ENCODE data around the gene SEPTIN7. TPM values are rescaled to one million over a fixed set of nuclear protein-coding genes. Genes with fewer than 3 reads are reported as not detected.
A peak's percentile ranks its signal among the peaks of the same experiment; 100 is the strongest.

Gene SEPTIN7
- total and polyA plus RNA-seq, 2 of the 13 experiments (the other 11 are each of a cell fraction or from before 2014, with no cell fraction given): 103 to 129 TPM

DNA sequence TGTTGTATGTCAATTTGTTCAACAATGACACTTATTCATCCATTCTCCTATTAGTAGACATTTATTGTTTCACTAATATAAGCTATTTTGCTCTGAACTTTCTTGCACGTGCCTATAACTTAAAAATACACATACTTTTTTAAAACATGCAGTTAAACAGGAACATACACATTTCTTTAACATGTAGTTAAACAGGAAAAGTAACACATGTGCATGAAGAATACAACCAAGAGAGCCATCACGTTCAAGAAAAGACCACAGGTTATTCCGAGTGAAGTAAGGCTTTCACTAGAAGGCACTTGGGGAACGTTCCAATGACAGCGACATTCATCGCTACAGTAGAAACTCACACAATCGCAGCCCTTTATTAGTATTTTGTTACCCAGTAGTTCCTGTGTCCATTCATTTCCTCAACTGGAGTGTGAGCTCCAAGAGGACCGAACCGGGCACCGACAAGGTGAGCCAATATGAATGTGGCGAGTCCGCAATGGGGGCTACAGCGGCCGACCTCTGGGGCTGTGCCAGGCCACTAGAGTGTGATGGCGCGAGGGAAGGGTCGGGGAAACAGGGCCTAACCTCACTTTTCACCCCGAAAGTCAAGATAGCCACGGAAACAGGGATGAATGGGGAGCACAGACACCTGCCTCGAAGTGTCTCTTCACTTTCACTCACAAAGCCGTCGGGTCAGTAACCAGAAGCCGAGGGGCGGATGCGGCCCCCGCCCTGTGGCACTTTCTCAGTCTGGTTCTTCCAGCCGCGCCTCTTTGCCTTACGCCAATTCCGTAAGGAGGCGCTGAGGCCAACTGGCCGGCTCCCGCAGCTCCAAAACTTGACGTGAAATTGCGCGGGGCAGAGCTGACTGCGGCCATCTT lies 775 bp upstream of the SEPTIN7 start (continued):
- TF ChIP-seq, protein P1, sequence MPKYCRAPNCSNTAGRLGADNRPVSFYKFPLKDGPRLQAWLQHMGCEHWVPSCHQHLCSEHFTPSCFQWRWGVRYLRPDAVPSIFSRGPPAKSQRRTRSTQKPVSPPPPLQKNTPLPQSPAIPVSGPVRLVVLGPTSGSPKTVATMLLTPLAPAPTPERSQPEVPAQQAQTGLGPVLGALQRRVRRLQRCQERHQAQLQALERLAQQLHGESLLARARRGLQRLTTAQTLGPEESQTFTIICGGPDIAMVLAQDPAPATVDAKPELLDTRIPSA (CRISPR knock-in tag; IDR thresholded peaks at IDR 0.05; ENCODE audit: borderline replicate concordance): no peak; the same call in 1 of the 2 replicates
- TF ChIP-seq ZNF619 (CRISPR knock-in tag; IDR thresholded peaks at IDR 0.05): no peak; the same call in 1 of the 2 replicates
- TF ChIP-seq, protein P2, sequence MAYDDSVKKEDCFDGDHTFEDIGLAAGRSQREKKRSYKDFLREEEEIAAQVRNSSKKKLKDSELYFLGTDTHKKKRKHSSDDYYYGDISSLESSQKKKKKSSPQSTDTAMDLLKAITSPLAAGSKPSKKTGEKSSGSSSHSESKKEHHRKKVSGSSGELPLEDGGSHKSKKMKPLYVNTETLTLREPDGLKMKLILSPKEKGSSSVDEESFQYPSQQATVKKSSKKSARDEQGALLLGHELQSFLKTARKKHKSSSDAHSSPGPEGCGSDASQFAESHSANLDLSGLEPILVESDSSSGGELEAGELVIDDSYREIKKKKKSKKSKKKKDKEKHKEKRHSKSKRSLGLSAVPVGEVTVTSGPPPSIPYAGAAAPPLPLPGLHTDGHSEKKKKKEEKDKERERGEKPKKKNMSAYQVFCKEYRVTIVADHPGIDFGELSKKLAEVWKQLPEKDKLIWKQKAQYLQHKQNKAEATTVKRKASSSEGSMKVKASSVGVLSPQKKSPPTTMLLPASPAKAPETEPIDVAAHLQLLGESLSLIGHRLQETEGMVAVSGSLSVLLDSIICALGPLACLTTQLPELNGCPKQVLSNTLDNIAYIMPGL (CRISPR knock-in tag; IDR thresholded peaks at IDR 0.05; ENCODE audit: borderline replicate concordance in 1 of 2, low read depth in 1 of 2): peak in 1 of 2 experiments; percentile 11; a peak in 2 of 4 replicates
- TF ChIP-seq, protein P3, sequence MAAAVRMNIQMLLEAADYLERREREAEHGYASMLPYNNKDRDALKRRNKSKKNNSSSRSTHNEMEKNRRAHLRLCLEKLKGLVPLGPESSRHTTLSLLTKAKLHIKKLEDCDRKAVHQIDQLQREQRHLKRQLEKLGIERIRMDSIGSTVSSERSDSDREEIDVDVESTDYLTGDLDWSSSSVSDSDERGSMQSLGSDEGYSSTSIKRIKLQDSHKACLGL (CRISPR knock-in tag; IDR thresholded peaks at IDR 0.05): peak; percentile 18; the same call in 1 of the 2 replicates
- no peak for TF ChIP-seq ZNF773 (CRISPR knock-in tag; IDR thresholded peaks at IDR 0.05; ENCODE audit: borderline replicate concordance)
- TF ChIP-seq KMT2B (CRISPR knock-in tag; IDR thresholded peaks at IDR 0.05): no peak
- no peak for TF ChIP-seq ZNF839 (CRISPR knock-in tag; IDR thresholded peaks at IDR 0.05; ENCODE audit: borderline replicate concordance)
- no peak for TF ChIP-seq ZBTB1 (CRISPR knock-in tag; IDR thresholded peaks at IDR 0.05; ENCODE audit: borderline replicate concordance)
- TF ChIP-seq, protein P4, sequence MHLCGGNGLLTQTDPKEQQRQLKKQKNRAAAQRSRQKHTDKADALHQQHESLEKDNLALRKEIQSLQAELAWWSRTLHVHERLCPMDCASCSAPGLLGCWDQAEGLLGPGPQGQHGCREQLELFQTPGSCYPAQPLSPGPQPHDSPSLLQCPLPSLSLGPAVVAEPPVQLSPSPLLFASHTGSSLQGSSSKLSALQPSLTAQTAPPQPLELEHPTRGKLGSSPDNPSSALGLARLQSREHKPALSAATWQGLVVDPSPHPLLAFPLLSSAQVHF (CRISPR knock-in tag; IDR thresholded peaks at IDR 0.05): no peak
- TF ChIP-seq, protein P5, sequence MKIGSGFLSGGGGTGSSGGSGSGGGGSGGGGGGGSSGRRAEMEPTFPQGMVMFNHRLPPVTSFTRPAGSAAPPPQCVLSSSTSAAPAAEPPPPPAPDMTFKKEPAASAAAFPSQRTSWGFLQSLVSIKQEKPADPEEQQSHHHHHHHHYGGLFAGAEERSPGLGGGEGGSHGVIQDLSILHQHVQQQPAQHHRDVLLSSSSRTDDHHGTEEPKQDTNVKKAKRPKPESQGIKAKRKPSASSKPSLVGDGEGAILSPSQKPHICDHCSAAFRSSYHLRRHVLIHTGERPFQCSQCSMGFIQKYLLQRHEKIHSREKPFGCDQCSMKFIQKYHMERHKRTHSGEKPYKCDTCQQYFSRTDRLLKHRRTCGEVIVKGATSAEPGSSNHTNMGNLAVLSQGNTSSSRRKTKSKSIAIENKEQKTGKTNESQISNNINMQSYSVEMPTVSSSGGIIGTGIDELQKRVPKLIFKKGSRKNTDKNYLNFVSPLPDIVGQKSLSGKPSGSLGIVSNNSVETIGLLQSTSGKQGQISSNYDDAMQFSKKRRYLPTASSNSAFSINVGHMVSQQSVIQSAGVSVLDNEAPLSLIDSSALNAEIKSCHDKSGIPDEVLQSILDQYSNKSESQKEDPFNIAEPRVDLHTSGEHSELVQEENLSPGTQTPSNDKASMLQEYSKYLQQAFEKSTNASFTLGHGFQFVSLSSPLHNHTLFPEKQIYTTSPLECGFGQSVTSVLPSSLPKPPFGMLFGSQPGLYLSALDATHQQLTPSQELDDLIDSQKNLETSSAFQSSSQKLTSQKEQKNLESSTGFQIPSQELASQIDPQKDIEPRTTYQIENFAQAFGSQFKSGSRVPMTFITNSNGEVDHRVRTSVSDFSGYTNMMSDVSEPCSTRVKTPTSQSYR (CRISPR knock-in tag; IDR thresholded peaks at IDR 0.05; ENCODE audit: borderline replicate concordance): no peak
- no peak for TF ChIP-seq KAT2B (IDR thresholded peaks at IDR 0.05; ENCODE audit: borderline replicate concordance, low read depth, low read length)
- TF ChIP-seq RBM39 (IDR thresholded peaks at IDR 0.05; ENCODE audit: low read depth, low read length, poor library complexity, severe bottlenecking): no peak
- TF ChIP-seq MIER3 (CRISPR knock-in tag; IDR thresholded peaks at IDR 0.05; ENCODE audit: borderline replicate concordance): no peak
- no peak for TF ChIP-seq ZSCAN20 (CRISPR knock-in tag; IDR thresholded peaks at IDR 0.05; ENCODE audit: borderline replicate concordance)
- TF ChIP-seq, protein P6, sequence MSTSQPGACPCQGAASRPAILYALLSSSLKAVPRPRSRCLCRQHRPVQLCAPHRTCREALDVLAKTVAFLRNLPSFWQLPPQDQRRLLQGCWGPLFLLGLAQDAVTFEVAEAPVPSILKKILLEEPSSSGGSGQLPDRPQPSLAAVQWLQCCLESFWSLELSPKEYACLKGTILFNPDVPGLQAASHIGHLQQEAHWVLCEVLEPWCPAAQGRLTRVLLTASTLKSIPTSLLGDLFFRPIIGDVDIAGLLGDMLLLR (CRISPR knock-in tag; IDR thresholded peaks at IDR 0.05): no peak
- no peak for TF ChIP-seq FOXJ3 (CRISPR knock-in tag; IDR thresholded peaks at IDR 0.05; ENCODE audit: borderline replicate concordance)
- TF ChIP-seq CBFB (CRISPR knock-in tag; IDR thresholded peaks at IDR 0.05): no peak
- peak; percentile 55; the same call in 1 of the 2 replicates for TF ChIP-seq MEIS2 (CRISPR knock-in tag; IDR thresholded peaks at IDR 0.05)
- TF ChIP-seq RFXAP (CRISPR knock-in tag; IDR thresholded peaks at IDR 0.05; ENCODE audit: borderline replicate concordance): no peak
- TF ChIP-seq IRX3 (CRISPR knock-in tag; IDR thresholded peaks at IDR 0.05; ENCODE audit: borderline replicate concordance, low read depth): 0 out of 2 replicates have a peak, but pooled peaks have one; percentile 37

Data from HepG2 (cell line).